Middle frontal gyrus (tissue), 1 donor: ENCODE data around the gene CHMP4B.
"Not testable (repeated sequence)": the region's sequence is repeated elsewhere in the genome, so short reads cannot be mapped to it uniquely, and the experiment has no call there.

Source experiments
- DNase-seq: peaks from one replicate; pipeline ENCODE4 v3.0.0-alpha.2; 2015; ENCODE audit warnings: low spot score; ENCODE audit errors: extremely low spot score

The CHMP4B gene

DNA sequence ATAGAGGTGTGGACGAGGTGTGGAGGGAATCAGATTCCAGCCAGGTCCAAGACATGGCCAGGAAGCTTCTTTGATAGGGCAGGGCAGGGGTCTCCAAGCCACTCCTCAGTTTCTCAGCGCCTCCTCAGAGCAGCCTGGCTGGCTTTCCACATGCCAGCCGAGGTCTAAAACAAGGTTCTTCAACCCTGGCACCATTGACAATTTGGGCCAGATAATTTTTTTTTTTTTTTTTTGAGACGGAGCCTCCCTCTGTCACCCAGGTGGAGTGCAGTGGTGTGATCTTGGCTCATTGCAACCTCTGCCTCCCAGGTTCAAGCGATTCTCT, 21.3 kb upstream of the CHMP4B start:
- no peak for DNase-seq

DNA sequence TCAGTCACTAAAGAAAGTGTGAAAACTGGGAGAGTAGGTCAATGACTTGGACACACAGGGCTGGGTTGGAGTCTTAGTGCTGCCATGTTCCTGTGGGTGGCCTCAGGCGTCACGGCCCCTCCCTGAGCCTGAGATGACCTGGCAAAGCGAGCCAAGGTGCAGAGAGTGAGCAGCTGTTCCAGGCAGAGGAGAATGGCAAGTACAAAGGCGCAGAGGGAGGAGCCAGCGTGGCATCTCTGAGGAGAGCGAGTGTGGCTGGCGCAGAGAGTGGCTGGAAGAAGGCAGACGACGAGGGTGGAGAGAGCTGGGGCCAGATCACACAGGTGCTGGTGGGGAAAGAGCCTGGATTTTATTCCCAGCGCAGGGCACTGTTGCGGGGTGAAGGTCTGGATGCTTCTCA, 20.6 kb upstream of the CHMP4B start:
- no peak for DNase-seq

DNA sequence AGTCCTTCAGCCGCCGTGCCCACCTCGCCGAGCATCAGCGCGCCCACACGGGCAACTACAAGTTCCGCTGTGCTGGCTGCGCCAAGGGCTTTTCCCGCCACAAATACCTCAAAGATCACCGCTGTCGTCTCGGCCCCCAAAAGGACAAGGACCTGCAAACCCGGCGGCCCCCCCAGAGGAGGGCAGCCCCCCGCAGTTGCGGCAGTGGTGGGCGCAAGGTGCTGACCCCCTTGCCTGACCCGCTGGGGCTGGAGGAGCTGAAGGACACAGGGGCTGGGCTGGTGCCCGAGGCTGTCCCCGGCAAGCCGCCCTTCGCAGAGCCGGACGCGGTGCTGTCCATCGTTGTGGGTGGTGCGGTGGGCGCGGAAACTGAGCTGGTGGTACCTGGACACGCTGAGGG, 20.1 kb upstream of the CHMP4B start:
- no peak for DNase-seq

DNA sequence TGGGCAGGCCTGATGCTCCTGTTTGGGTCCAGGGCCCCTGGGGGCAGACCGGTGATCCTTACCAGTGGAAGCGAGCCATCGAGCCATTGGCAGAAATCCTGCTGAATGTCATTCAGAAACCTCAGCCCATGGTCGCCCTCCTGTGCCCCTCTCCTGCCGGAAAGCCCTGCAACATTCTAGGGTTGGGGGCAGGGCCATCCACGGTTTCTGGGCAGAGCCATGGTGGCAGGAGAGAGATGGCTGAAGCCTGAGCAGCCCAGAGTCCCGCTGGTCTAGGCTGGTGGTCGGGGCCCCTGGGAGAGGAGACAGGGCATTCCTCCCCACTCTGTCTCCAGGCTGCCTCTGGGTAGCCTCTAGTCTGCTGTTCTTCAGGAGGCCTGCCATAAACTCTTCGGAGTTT, 19.6 kb upstream of the CHMP4B start:
- DNase-seq = no peak

DNA sequence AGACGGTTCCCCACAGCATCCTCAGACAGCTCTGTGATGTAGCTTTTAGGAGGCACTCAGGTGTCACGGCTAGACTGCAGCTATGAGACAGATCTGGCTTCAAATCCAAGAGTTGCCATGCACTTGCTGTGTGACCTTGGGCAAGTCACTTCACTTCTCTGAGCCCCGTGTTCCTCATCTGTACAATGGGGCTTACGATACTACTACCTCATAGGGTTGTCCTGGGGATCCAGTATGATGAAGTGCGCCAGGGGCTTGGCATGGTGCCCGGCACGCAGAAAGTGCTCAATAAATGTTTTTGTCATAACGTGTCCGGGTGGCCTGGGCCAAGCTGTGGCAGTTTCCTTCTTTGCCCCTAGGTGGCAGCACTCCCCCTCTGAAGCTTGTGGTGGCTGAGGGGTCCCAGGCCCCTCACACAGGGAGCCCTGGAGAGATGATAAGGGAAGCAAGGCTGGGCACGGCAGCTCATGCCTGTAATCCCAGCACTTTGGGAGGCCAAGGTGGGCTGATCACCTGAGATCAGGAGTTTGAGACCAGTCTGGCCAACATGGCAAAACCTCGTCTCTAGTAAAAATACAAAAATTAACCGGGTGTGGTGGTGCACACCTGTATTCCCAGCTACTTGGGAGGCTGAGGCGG, 19.1 kb upstream of the CHMP4B start:
- DNase-seq = no peak

DNA sequence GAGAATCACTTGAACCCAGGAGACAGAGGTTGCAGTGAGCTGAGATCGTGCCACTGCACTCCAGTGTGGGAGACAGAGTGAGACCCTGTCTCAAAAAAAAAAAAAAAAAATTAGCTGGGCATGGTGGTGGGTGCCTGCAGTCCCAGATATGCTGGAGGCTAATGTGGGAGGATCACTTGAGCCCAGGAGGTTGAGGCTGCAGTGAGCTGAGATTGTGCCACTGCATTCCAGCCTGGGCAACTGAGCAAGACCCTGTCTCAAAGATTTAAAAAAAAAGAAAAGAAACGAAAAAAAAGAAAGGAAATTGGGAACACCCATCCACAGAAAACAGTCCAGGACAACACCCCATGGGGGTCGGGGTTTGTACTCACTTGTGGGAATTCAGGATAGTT, 18.6 kb upstream of the CHMP4B start:
- not testable (repeated sequence) for DNase-seq

DNA sequence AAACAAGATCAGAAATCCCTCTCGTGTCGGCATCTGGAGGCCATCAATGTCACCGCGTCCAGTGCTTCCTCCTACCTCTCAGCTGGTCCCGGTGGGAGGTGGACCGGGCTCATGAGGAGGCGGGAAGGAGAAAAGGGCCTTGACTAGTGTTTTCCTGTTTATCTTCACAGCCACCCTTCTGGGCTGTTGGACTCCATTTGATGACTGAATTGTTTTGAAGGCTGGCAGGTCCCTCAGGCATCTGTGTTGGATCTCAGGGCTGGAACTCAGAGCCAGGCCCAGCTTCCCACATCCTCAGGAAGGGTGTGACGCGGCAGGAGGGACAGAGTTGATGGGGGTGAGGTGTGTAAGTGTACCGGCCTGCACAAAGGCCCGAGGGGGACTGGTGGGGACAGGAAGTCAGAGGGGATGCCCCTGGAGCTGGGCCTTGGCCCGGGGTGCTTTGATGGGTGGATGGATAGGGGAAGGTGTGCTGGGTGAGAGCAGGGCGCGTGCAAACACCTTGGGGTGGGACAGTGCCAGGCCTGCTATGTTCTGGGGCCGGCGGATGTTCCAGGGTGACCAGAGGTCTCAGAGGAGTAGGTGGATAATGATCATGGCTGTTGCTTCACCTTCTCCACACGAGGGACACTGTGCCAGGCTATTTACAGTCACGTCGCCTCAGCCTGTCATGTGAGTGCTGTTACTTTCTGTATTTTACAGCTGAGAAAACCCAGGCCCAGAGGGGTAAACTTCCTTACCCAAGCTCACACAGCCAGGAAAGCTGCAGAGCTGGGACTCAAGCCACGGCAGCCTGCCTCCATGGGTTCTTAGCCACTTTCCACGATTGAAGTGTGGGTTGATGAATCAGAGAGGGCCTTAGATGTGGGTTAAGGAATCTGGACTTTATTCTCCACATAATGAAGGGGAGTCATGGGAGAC, 17.9 kb upstream of the CHMP4B start:
- DNase-seq = no peak

DNA sequence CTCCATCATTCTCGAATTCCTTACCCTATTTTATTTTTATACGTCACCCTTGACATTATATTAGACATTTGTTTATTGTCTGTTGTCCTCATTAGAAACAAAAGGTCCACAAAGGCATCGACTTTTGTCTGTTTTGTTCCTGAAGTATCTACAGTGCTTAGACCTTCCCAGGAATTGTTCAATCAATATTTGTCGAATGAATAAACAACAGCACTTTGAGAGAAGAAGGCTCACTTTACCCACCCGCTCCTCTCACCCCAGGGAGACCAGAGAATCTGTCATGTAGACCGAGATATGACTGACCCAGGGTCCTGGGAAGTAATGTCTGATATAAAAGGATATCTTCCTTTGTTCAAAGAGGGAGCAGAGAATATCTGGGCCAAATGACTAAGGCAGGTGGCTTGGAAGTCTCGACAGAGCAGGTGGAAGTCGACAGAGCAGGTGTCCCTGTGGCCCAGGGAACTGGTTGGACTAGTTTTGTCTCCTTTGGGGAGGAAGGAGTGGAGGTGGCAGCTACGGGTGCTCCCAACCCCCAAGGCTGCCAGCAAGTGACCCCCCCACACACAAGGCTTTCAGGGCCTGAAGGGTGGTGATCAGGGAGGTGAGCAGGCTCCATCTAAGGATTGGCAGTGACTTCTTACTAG, 14.8 kb upstream of the CHMP4B start:
- DNase-seq = no peak

DNA sequence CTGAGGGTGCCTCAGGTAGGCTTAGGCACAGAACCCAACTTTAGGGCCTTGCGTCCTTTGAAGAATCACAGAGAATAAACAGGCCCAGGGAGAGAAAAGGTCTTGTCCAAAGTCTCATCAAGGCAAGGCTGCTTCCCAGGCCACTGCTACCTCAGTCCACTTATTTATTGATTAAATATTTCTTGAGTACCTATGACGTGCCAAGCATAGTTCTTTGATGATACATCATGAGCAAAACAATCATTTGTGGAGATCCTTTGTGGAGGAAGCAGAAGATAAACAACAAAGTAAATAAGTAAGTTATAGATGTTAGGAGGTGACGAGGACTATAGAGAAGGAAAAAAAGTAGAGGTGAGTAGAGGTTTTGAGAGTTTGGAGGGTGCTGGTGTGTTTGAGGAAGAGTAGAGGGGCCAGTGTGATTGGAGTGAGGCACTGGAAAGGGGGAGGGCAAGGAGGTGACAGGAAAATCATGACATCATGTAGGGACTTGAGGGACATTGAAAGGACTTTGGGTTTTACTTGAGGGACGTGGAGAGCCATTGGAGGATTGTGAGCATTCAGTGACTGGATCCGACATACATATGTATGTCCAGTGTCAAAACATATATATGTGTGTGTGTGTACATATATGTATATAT, 14.1 kb upstream of the CHMP4B start:
- no peak for DNase-seq

DNA sequence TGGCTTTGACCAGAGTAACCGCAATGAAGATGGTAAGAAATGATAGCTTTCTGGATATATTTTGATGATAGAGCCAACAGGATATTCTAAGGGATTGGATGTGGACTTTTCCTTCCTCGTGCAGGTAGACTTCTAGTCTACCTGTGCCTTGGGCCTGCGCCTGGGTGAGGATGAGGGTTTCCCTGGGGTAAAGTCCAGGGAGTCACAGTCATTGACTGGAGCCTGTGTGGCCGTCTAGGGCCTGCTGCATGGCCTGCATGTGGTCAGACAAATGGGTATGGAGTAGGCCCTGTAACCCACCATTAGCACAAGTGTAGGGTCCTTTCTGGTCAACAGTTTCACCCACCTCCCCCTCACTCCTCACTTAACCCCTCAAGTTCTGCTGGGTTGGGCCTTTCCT, 12.7 kb upstream of the CHMP4B start:
- no peak for DNase-seq

DNA sequence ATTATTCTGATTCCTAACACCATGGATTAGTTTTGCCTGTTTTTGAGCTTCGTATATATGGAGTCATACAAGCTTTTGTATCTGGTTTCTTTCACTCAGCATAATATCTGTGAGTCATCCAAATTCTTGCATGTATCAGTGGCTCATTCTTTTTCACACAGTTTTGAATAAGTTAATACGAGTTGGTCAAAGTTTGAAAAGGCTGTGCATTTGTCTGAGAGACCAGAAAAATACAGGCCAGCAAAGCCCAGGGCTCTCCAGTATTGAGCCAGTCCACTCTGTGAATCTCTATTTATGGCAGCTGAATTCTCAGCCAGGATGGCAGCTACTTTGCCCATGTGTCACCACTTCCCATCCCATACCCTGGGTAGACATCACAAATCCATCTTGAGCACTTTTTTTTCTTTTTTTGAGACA, 7.2 kb upstream of the CHMP4B start:
- DNase-seq = no peak

DNA sequence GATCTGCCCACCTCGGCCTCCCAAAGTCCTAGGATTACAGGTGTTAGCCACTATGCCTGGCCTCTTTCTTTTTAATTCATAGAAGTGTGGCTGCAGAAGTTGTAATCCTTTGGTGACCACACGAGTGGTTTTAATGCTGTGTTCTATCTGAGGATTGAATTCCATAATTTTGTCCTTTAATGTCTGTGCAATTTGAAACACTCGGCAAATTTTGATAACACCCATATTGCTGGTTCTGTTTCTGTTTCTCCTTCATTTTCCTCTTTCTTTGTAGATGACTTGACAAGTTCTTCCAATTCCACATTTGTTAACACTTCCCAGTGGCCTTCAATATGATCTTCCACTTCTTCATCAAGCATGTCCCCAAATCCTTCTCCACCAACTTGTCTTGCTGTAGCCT, 2.8 kb upstream of the CHMP4B start:
- no peak for DNase-seq

DNA sequence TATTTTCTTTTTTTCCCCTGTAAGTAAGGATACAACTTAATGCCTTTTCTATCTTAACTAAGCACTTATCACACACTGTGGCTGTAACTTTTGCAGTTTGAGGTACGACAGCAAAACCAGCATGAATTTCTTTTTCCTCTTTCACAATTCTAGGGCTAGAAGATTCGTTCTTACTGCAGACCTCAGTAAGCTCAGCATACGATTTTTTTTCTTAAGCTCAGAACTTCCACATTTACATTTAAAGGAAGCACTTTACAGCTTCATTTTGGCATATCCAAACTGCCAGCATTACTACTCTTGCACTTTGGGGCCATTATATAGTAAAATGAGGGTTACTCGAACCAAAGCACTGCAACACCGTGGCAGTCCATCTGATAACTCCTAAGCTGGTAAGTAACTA, 889 bp upstream of the CHMP4B start:
- DNase-seq = no peak

DNA sequence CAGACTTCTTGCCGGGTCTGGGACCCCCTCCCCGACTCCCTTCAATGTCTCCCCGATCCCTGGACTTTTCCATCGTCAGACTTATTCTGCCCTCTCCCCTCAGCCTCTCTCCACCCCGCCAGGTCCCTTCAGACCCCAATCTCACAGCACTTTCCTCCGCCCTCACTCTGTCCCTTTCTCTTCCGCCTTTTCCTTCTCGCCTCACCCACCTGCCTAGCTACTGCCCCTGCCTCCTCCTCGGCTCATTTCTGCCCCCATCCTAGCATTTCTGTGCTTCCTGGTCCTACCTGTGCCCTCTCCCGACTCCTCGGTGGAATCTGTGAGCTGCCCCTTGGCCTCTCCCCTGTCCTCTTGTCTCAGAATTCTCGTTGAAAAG, 616 bp downstream of the CHMP4B start:
- DNase-seq = no peak

DNA sequence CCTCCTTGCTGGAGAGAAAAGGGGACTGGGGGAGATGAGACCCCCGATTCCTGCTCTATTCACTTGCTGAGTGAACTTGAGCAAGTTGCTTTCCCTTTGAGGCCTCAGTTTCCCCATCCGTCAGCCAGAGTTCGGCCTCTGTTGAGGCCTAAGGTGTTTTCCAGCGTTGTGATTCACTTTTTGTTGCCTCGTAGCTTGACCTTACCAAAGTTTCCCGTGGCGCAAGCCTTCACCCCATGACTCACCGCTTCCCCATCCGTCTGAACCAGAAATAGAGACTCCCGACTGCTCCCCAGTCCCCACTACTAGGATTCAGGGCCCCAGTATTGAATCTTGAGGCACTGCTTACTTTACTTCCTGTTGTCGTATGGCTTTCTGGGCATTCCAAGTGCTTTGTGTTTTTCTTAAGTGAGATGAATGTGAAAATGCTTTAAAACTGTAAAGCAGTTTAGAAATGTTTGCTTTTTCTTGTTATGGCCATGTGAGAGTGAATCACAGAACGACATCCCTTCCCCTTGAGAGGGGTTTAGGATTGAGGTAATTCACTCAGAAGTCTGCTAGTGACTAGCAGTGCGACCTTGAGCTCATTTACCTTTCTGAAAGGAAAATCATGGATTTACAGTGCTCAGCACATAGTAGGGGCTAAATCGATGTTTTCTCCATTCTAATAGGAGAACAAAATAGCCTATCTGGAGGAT, 1.2 kb downstream of the CHMP4B start:
- DNase-seq = no peak

DNA sequence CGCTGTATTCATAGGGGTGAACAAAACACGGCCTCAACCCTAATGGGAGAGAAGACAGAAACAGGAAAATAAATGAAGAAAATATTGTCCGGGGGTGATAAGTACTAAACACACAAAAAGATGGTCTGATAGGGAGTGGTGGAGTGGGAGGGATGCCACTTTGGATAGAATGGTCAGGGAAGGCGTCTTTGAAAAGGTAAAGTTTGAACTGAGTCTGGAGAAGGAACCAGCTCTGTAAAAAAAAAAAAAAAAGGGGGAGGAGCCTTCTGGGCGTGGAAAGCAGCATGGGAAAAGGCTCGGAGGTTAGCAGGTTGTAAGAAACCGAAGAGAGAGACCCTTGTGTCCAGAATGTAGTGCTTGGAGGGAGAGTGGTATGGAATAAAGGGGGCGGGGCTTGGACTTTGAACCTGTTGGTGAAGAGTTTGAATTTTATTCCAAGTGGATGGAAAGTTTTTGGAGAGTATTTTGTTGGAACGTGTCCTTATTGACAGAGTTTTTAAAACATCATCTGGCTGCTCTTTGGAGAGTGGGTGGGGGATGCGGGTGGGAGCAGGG, 1.8 kb downstream of the CHMP4B start:
- DNase-seq = no peak

DNA sequence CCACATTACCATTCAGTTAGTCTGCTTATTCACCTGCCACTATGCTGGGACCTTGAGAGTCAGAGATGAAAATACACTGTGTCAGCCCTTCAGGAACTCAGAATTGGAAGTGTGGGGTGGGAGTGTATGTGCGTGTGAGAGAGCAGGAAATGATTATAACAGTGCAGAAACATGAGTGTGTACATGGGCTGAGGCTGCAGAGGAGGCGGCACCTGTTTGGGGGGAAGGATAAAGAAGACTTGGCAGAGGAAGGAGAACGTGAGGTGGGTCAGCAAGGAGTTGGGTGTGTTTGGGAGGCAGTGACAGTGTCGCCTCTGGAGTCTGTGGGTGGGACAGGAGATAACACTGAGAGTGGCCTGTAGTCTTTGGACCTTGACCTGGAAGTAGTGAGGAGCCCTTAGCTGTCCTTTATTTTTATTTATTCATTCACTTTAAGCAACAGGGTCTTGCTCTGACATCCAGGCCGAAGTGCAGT, 3.1 kb downstream of the CHMP4B start:
- DNase-seq = no peak

DNA sequence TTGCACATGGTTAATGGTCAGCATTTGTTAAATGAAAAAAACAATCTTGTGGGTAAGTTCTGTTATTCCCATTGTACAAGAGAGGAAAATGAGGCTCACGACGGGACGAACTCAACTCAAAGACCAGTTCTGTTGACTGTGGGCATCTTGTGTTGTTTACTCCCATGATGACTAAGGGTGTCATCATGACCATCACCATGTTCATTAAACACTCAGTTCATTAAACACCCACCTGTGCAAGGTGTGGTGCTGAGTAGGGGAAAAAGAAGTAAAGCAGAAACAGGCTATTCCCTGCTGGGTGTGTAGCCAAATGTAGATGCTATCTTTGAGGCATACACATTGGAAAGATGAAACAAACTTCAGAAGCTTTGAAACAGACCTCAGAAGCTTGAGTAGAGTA, 4.5 kb downstream of the CHMP4B start:
- DNase-seq = no peak

DNA sequence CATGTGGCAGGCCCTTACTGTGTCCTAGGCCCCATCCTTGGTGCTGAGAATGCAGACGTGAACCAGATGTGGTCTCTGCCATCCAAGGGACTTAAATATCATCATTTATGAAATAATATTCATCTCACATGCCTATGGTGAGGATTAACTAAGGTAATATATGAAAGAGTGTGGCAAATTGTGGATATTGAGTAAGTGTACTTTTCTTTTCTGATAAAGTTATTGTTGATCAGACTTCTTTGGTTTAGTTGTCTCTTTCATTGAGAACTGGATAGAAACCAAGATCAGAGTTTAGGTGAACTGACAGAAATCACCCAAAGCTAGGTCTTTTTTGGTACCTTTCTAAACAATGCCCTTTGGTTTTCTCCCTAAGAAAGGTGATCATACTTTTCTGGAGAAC, 5.0 kb downstream of the CHMP4B start:
- DNase-seq = no peak

DNA sequence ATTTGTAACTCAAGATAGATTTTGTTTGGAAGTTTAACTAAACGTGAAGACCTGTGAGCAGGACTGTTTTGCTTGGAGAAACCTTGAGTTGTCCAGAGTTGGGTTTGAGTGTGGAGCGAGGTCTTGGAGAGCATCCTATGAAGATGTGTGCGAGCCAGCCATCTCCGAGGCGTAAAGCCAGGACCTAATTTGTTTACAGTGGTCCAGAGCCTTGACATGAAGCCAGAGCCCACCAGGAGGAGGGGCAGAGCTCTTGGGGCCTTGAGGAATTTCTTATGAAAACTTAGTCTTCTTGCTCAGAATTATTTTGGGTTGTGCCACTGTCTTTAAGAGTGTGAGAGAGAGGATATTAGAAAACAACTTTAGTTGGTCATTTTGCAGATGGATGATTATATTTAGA, 6.3 kb downstream of the CHMP4B start:
- no peak for DNase-seq

DNA sequence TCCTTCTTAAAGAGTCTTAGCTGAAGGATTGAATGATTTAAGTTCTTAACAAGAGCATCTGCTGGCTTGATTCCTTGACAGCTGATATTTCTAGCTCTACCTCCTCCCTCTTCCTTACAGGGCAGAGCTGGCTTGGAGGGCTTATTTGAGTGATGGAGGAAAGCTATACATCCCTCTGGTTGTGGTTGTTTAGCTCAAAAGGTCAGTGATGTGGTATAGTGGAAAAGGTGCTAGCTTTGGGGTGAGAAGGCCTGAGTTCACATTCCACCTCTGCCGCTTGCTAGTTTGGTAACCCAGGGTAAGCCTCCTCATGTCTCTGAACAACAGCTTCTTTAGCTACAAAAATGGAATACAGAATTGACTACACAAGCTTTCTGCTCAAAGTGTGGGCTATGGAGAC, 8.3 kb downstream of the CHMP4B start:
- no peak for DNase-seq
